HepG2 (cell line): Measurements from ENCODE around the gene PLXNC1. TPM values are rescaled to one million over a fixed set of nuclear protein-coding genes. Genes with fewer than 3 reads are reported as not detected.

Experiments used
- EP300 ChIP-seq, 3 experiments: sonication (generic) in 1 of 3; formaldehyde crosslinking in 1 of 3; IDR thresholded peaks; 2 replicates each; pipeline versions ENCODE4 v1.5.1 to v1.6.1; 2011 to 2020; ENCODE audit warnings: low read depth in 2 of 3, low read length in 2 of 3, borderline replicate concordance in 1 of 3, improper control_type of control experiment in 1 of 3, mild to moderate bottlenecking in 1 of 3, missing genetic modification reagents in 1 of 3, moderate library complexity in 1 of 3
- FOXJ3 ChIP-seq: sonication (generic); formaldehyde crosslinking; IDR thresholded peaks from 2 replicates; pipeline ENCODE4 v1.4.0; 2020; ENCODE audit warnings: missing genetic modification reagents, mild to moderate bottlenecking, borderline replicate concordance
- HOXD1 ChIP-seq: sonication (generic); formaldehyde crosslinking; IDR thresholded peaks from 2 replicates; pipeline ENCODE4 v1.5.0; 2020; ENCODE audit warnings: missing genetic modification reagents
- KDM2A ChIP-seq: sonication (generic); formaldehyde crosslinking; IDR thresholded peaks from 2 replicates; pipeline ENCODE4 v1.4.0; 2020; ENCODE audit warnings: low read depth, missing genetic modification reagents, borderline replicate concordance
- KMT2A ChIP-seq: sonication (generic); formaldehyde crosslinking; IDR thresholded peaks from 2 replicates; pipeline ENCODE4 v1.4.0; 2020; ENCODE audit warnings: missing genetic modification reagents
- MAX ChIP-seq: IDR thresholded peaks from 2 replicates; pipeline ENCODE4 v1.6.1; 2012; ENCODE audit warnings: inconsistent platforms
- MIER3 ChIP-seq: IDR thresholded peaks from 2 replicates; pipeline ENCODE4 v1.6.1; 2016; ENCODE audit warnings: missing compliant biosample characterization, borderline replicate concordance
- NCOA2 ChIP-seq: sonication (generic); formaldehyde crosslinking; IDR thresholded peaks from 2 replicates; pipeline ENCODE4 v1.8.0; 2022; ENCODE audit warnings: inconsistent platforms
- NR2C2 ChIP-seq: sonication (generic); formaldehyde crosslinking; IDR thresholded peaks from 2 replicates; pipeline ENCODE4 v1.4.0; 2020; ENCODE audit warnings: missing genetic modification reagents, mild to moderate bottlenecking, moderate library complexity, borderline replicate concordance
- PAXIP1 ChIP-seq: sonication (generic); formaldehyde crosslinking; conservative IDR thresholded peaks from 2 replicates; pipeline ENCODE4 v1.4.0; 2020; ENCODE audit warnings: mild to moderate bottlenecking, missing genetic modification reagents, moderate library complexity
- PHF21A ChIP-seq: sonication (generic); formaldehyde crosslinking; IDR thresholded peaks from 2 replicates; pipeline ENCODE4 v1.5.0; 2020; ENCODE audit warnings: mild to moderate bottlenecking, missing genetic modification reagents
- PHF8 ChIP-seq: sonication (generic); formaldehyde crosslinking; IDR thresholded peaks from 2 replicates; pipeline ENCODE4 v1.5.0; 2020; ENCODE audit warnings: missing genetic modification reagents
- POGZ ChIP-seq: sonication (generic); formaldehyde crosslinking; IDR thresholded peaks from 2 replicates; pipeline ENCODE4 v1.4.0; 2020; ENCODE audit warnings: mild to moderate bottlenecking, missing genetic modification reagents
- RELA ChIP-seq: sonication (generic); formaldehyde crosslinking; IDR thresholded peaks from 2 replicates; pipeline ENCODE4 v1.4.0; 2020; ENCODE audit warnings: missing genetic modification reagents
- STAG1 ChIP-seq: sonication (generic); formaldehyde crosslinking; IDR thresholded peaks from 2 replicates; pipeline ENCODE4 v1.4.0; 2020; ENCODE audit warnings: missing genetic modification reagents
- TCF7L2 ChIP-seq: IDR thresholded peaks from 2 replicates; pipeline ENCODE4 v1.6.1; 2011; ENCODE audit warnings: mild to moderate bottlenecking, low read depth, low read length, moderate library complexity
- TMF1 ChIP-seq: sonication (generic); formaldehyde crosslinking; IDR thresholded peaks from 2 replicates; pipeline ENCODE4 v1.8.1; 2022; ENCODE audit warnings: low read depth, missing genetic modification reagents
- ZBTB33 ChIP-seq: sonication (generic); formaldehyde crosslinking; IDR thresholded peaks from 2 replicates; pipeline ENCODE4 v1.4.0; 2020; ENCODE audit warnings: missing genetic modification reagents
- ZNF121 ChIP-seq: sonication (generic); formaldehyde crosslinking; IDR thresholded peaks from 2 replicates; pipeline ENCODE4 v1.5.0; 2020; ENCODE audit warnings: mild to moderate bottlenecking, missing genetic modification reagents
- ZNF230 ChIP-seq: sonication (generic); formaldehyde crosslinking; IDR thresholded peaks from 2 replicates; pipeline ENCODE4 v1.4.0; 2020; ENCODE audit warnings: mild to moderate bottlenecking, missing genetic modification reagents
- ZNF329 ChIP-seq: sonication (generic); formaldehyde crosslinking; IDR thresholded peaks from 2 replicates; pipeline ENCODE4 v1.9.0; 2021; ENCODE audit warnings: low read depth, mild to moderate bottlenecking, missing genetic modification reagents
- ZNF512 ChIP-seq: sonication (generic); formaldehyde crosslinking; IDR thresholded peaks from 2 replicates; pipeline ENCODE4 v1.4.0; 2020; ENCODE audit warnings: mild to moderate bottlenecking, missing genetic modification reagents
- ZNF678 ChIP-seq: sonication (generic); formaldehyde crosslinking; IDR thresholded peaks from 2 replicates; pipeline ENCODE4 v1.4.0; 2020; ENCODE audit warnings: mild to moderate bottlenecking, missing genetic modification reagents
- ZNF740 ChIP-seq: sonication (generic); formaldehyde crosslinking; IDR thresholded peaks from 2 replicates; pipeline ENCODE4 v1.4.0; 2020; ENCODE audit warnings: missing genetic modification reagents
- polyA plus RNA-seq, 8 experiments: library from polyadenylated mRNA; depleted of rRNA in 3 of 8; stranded (reverse) in 7 of 8; unstranded in 1 of 8; fragments of >200 nt; fragmentation: Illumina TruSeq in 4 of 8; extraction: Trizol in 4 of 8; gene quantifications; 2 replicates each; pipeline versions ENCODE4 v1.2.1 to v1.2.3, GENCODE V29; 2011 to 2016; ENCODE audit warnings: low read depth in 4 of 8, missing spikeins in 1 of 8, mixed read lengths in 1 of 8; ENCODE audit not compliant: insufficient read depth in 1 of 8
- total RNA-seq, 5 experiments: library from RNA; depleted of rRNA; stranded (reverse); fragments of >200 nt; fragmentation: Illumina TruSeq; extraction: Trizol; gene quantifications; 2 replicates each; pipeline ENCODE4 v1.2.3, GENCODE V29; 2016; ENCODE audit warnings: low read depth in 1 of 5

Gene PLXNC1
- total and polyA plus RNA-seq, 2 of the 13 experiments (the other 11 are each of a cell fraction or from before 2014, with no cell fraction given): 6.6 to 11.2 TPM

GRCh38 chr12:94151582-94151981 lies 3.2 kb downstream of the PLXNC1 start (continued):
- TF ChIP-seq PAXIP1 (CRISPR knock-in tag) (peak; percentile 94), EP300 (IDR thresholded peaks at IDR 0.05; ENCODE audit: low read depth in 2 of 2, low read length in 2 of 2) (peak in 1 of 2 experiments; percentile 75; a peak in 2 of 4 replicates), EP300 (CRISPR knock-in tag; IDR thresholded peaks at IDR 0.05; ENCODE audit: borderline replicate concordance) (no peak), ZNF678 (CRISPR knock-in tag) (no peak), PHF8 (CRISPR knock-in tag) (peak; percentile 27; the same call in 1 of the 2 replicates), ZNF512 (CRISPR knock-in tag) (no peak), ZNF230 (CRISPR knock-in tag) (no peak), HOXD1 (CRISPR knock-in tag) (no peak), NR2C2 (CRISPR knock-in tag) (no peak), MAX (peak; percentile 30; the same call in 1 of the 2 replicates), TCF7L2 (no peak), TMF1 (CRISPR knock-in tag) (no peak), KMT2A (CRISPR knock-in tag) (no peak), ZNF740 (CRISPR knock-in tag) (no peak), MIER3 (CRISPR knock-in tag) (peak; percentile 20; the same call in 1 of the 2 replicates), RELA (no peak), POGZ (CRISPR knock-in tag) (peak; percentile 48), FOXJ3 (CRISPR knock-in tag) (0 out of 2 replicates have a peak, but pooled peaks have one; percentile 29), KDM2A (CRISPR knock-in tag) (no peak), ZNF121 (CRISPR knock-in tag) (no peak), NCOA2 (CRISPR knock-in tag) (peak; percentile 67), ZBTB33 (no peak), PHF21A (CRISPR knock-in tag) (peak; percentile 67; the same call in 1 of the 2 replicates), STAG1 (peak; percentile 46), ZNF329 (no peak)
